HL-60 (cell line): ENCODE results near the gene NFIA.

ENCODE experiments used
- DNase-seq, 2 experiments: peaks; one replicate each; pipeline ENCODE4 v3.0.0-alpha.2; 2010 to 2020; ENCODE audit warnings: low read depth in 1 of 2, low spot score in 1 of 2
- H3K27ac ChIP-seq: fragments of 250-450 bp; sonication (Bioruptor Pico); replicated peaks from 2 replicates; pipeline ENCODE4 v1.5.1; 2020; ENCODE audit warnings: mild to moderate bottlenecking, moderate library complexity
- H3K27me3 ChIP-seq: fragments of 250-450 bp; sonication (Bioruptor Pico); 2 replicates; pipeline ENCODE4 v1.5.1; 2021; ENCODE audit warnings: mild to moderate bottlenecking, moderate library complexity; ENCODE audit not compliant: insufficient read depth, poor library complexity, severe bottlenecking
- H3K4me3 ChIP-seq: replicated peaks from 2 replicates; pipeline ENCODE4 v1.5.1; 2011; ENCODE audit warnings: mild to moderate bottlenecking, control low read depth, low read length; ENCODE audit not compliant: insufficient read depth
- GABPA ChIP-seq: IDR thresholded peaks from 2 replicates; pipeline ENCODE4 v1.6.1; 2012; ENCODE audit warnings: low read depth
- POLR2AphosphoS5 ChIP-seq: IDR thresholded peaks from 2 replicates; pipeline ENCODE4 v1.6.1; 2012; ENCODE audit warnings: low read depth
- SPI1 ChIP-seq: IDR thresholded peaks from 2 replicates; pipeline ENCODE4 v1.6.1; 2012; ENCODE audit warnings: low read depth, mild to moderate bottlenecking, borderline replicate concordance
- TF ChIP-seq, protein P1 (sequence below): IDR thresholded peaks from 2 replicates; pipeline ENCODE4 v1.6.1; 2012; ENCODE audit warnings: low read depth; ENCODE audit not compliant: insufficient replicate concordance
- TF ChIP-seq, protein P2 (sequence below): IDR thresholded peaks from one replicate; pipeline ENCODE4 v1.5.1; 2011; ENCODE audit warnings: low read length, control low read depth, inconsistent platforms; ENCODE audit not compliant: insufficient read depth

The NFIA gene

DNA sequence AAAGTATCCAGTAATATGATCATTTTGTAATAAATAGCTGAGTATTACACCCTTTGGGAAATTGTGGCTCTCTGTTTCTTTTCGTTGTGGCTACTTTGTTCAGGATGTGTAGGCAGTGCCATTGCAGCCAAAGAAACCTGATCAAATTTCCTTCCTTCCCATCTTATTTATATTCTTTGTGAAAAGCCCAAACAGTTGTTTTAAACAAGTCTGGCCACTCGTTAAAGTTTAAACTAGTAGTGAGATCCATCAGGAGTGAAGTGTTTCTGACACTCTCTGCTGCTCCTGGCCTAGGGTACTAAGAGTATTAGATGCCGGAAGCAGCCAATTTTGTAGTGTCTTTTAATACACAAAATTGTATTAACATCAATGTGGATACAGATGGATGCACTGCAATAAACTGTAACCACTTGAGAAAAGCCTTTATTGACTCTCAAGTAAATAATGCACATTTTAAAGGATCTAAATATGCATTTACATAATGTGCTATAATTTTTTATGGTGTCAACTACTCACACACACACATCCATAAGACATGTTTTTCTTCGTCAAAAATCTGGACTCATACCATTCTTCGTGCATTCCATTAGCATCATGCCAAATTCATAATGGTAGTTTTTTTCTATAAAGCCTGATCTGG is 317.9 kb downstream of the NFIA start:
- Histone ChIP-seq H3K27me3 (no peaks in the 10 kb centered on the region), H3K4me3 (no peak overlapping the region), H3K27ac (no peak overlapping the region)
- DNase-seq, result no peak
- TF ChIP-seq SPI1 (no peak), GABPA (no peak), POLR2AphosphoS5 (no peak)
- TF ChIP-seq, protein P1, sequence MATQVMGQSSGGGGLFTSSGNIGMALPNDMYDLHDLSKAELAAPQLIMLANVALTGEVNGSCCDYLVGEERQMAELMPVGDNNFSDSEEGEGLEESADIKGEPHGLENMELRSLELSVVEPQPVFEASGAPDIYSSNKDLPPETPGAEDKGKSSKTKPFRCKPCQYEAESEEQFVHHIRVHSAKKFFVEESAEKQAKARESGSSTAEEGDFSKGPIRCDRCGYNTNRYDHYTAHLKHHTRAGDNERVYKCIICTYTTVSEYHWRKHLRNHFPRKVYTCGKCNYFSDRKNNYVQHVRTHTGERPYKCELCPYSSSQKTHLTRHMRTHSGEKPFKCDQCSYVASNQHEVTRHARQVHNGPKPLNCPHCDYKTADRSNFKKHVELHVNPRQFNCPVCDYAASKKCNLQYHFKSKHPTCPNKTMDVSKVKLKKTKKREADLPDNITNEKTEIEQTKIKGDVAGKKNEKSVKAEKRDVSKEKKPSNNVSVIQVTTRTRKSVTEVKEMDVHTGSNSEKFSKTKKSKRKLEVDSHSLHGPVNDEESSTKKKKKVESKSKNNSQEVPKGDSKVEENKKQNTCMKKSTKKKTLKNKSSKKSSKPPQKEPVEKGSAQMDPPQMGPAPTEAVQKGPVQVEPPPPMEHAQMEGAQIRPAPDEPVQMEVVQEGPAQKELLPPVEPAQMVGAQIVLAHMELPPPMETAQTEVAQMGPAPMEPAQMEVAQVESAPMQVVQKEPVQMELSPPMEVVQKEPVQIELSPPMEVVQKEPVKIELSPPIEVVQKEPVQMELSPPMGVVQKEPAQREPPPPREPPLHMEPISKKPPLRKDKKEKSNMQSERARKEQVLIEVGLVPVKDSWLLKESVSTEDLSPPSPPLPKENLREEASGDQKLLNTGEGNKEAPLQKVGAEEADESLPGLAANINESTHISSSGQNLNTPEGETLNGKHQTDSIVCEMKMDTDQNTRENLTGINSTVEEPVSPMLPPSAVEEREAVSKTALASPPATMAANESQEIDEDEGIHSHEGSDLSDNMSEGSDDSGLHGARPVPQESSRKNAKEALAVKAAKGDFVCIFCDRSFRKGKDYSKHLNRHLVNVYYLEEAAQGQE, result no peak
- TF ChIP-seq, protein P2, sequence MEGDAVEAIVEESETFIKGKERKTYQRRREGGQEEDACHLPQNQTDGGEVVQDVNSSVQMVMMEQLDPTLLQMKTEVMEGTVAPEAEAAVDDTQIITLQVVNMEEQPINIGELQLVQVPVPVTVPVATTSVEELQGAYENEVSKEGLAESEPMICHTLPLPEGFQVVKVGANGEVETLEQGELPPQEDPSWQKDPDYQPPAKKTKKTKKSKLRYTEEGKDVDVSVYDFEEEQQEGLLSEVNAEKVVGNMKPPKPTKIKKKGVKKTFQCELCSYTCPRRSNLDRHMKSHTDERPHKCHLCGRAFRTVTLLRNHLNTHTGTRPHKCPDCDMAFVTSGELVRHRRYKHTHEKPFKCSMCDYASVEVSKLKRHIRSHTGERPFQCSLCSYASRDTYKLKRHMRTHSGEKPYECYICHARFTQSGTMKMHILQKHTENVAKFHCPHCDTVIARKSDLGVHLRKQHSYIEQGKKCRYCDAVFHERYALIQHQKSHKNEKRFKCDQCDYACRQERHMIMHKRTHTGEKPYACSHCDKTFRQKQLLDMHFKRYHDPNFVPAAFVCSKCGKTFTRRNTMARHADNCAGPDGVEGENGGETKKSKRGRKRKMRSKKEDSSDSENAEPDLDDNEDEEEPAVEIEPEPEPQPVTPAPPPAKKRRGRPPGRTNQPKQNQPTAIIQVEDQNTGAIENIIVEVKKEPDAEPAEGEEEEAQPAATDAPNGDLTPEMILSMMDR, result no peak

DNA sequence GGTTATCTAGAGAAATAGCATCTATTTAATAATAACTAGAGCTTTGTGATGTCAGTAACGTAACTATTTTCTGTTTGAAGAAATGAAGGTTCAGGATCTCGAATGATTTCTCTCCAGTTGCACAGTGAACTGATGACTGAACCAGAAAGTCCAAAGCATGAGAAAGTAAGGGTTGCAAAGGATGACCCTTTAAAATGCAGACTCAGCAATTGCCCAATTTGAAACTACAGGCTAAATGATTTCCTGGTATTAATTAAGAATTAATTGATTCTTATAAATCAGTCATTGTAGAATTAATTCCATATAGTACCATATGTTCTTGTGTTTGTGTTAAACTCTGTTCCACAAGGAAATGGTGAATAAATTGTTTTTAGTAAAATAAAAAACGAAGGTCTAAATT is 318.6 kb downstream of the NFIA start:
- Histone ChIP-seq H3K27me3 (no peaks in the 10 kb centered on the region), H3K27ac (no peak overlapping the region), H3K4me3 (no peak overlapping the region)
- TF ChIP-seq SPI1 (no peak), GABPA (no peak), POLR2AphosphoS5 (no peak)
- TF ChIP-seq, protein P2, result no peak
- TF ChIP-seq, protein P1, result no peak
- no peak for DNase-seq

DNA sequence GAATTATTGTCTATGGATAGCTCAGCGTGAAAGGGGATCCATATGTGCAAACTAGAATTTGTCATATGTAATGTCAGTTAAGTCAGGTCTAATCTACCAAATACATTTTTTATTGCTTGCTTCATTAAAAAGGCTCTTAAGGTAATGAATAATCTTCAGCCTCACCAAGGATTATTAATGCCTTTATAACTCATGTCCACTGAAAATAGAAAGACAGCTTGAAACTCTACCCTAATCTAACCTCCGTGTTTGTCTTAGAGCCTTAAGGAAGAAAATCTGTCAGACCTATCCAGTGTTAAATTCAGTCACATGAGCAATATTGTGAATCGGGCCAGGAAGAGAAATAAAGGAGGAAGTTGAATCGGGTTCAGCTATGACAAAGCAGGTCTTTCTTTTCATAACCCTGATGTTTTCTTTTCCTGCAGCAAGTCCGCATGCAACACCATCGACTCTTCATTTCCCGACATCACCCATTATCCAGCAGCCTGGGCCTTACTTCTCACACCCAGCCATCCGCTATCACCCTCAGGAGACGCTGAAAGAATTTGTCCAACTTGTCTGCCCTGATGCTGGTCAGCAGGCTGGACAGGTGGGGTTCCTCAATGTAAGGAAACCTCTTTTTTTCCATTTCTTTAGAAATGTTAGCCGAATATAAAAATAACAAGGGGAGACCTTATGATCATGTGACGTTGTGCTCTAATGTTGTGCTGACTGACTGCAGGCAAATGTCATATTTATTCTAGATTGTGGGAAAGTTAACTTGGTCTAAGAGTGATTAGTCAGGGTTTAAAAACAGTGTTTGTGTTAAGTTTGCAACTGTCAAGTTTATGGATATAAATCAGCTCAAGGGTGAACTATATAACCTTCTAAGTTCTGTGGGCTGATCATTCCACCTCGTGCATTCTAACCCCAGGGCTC is 321.6 kb downstream of the NFIA start:
- peak; percentile 6 to 9 for DNase-seq
- Histone ChIP-seq H3K27ac (no peak overlapping the region), H3K27me3 (no peaks in the 10 kb centered on the region), H3K4me3 (no peak overlapping the region)
- TF ChIP-seq, protein P1, result no peak
- peak; percentile 11; the same call in 1 of the 2 replicates for TF ChIP-seq SPI1
